Measurements from ENCODE around the gene CEP112. TPM values are rescaled to one million over a fixed set of nuclear protein-coding genes. Genes with fewer than 3 reads are reported as not detected.

CEP112 gene
- total RNA-seq, 1 experiment from 2014 or later, result 6.1 TPM

DNA sequence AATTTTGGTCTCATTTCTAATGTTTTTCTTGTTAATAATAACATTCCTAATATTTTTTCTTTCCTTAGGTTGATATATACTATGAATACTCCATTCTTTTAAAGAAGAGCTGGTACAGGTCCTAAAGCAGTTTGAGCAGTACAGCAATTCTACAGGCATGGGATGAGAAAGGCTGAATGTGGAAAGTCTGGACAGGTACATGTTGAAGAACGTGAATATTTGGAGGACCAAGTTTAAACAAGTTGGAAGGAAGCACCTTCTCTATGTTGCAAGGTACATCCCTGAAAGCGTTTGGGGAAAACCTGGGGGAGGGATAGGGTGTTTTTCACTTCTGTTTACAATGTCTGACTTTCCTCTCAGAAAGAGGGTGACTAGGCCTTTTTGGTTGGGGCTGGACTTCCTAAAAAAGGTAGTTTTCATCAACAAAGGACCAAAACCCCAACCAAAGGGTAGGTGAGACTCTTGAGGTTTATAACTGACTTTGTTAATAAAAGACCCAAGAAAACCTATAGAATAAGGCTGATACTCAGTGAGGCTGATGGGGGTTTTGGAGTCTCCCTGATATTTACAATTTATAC, 534.6 kb downstream of the CEP112 start:
- Mint-ChIP-seq H3K27ac (no peak overlapping the region), H3K27me3 (ENCODE audit: low read depth) (no peaks in the 10 kb centered on the region; the same call in 1 of the 2 replicates), H3K36me3 (no peaks in the 10 kb centered on the region), H3K9me3 (no peaks in the 10 kb centered on the region; the same call in 1 of the 2 replicates), H3K4me1 (peaks cover 8% of the 10 kb centered on the region), H3K4me3 (no peak overlapping the region)
- ChIA-PET POLR2A (no interaction called here), CTCF (no interaction called here)
- DNase-seq (ENCODE audit: low spot score), result no peak
- TF ChIP-seq SMAD3 (CRISPR knock-in tag; IDR thresholded peaks at IDR 0.05; ENCODE audit: borderline replicate concordance), result no peak
- TF ChIP-seq FOXP1 (CRISPR knock-in tag; IDR thresholded peaks at IDR 0.05; ENCODE audit: borderline replicate concordance), result no peak
- TF ChIP-seq ATF1 (CRISPR knock-in tag; IDR thresholded peaks at IDR 0.05), result no peak
- TF ChIP-seq PRRX2 (CRISPR knock-in tag; IDR thresholded peaks at IDR 0.05), result no peak
- TF ChIP-seq JAZF1 (CRISPR knock-in tag; IDR thresholded peaks at IDR 0.05), result no peak
- no peak for TF ChIP-seq TCF7 (CRISPR knock-in tag; IDR thresholded peaks at IDR 0.05; ENCODE audit: low read depth)
- no peak for TF ChIP-seq ETV6 (CRISPR knock-in tag; IDR thresholded peaks at IDR 0.05)
- no peak for TF ChIP-seq NR2C2 (CRISPR knock-in tag; IDR thresholded peaks at IDR 0.05)
- no peak for TF ChIP-seq SMAD4 (CRISPR knock-in tag; IDR thresholded peaks at IDR 0.05)
- TF ChIP-seq FOXJ3 (CRISPR knock-in tag; IDR thresholded peaks at IDR 0.05; ENCODE audit: borderline replicate concordance), result no peak
- TF ChIP-seq, protein P1, sequence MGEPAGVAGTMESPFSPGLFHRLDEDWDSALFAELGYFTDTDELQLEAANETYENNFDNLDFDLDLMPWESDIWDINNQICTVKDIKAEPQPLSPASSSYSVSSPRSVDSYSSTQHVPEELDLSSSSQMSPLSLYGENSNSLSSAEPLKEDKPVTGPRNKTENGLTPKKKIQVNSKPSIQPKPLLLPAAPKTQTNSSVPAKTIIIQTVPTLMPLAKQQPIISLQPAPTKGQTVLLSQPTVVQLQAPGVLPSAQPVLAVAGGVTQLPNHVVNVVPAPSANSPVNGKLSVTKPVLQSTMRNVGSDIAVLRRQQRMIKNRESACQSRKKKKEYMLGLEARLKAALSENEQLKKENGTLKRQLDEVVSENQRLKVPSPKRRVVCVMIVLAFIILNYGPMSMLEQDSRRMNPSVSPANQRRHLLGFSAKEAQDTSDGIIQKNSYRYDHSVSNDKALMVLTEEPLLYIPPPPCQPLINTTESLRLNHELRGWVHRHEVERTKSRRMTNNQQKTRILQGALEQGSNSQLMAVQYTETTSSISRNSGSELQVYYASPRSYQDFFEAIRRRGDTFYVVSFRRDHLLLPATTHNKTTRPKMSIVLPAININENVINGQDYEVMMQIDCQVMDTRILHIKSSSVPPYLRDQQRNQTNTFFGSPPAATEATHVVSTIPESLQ (CRISPR knock-in tag; IDR thresholded peaks at IDR 0.05), result no peak
- no peak for TF ChIP-seq ZBTB21 (CRISPR knock-in tag; IDR thresholded peaks at IDR 0.05; ENCODE audit: borderline replicate concordance)
- TF ChIP-seq, protein P2, sequence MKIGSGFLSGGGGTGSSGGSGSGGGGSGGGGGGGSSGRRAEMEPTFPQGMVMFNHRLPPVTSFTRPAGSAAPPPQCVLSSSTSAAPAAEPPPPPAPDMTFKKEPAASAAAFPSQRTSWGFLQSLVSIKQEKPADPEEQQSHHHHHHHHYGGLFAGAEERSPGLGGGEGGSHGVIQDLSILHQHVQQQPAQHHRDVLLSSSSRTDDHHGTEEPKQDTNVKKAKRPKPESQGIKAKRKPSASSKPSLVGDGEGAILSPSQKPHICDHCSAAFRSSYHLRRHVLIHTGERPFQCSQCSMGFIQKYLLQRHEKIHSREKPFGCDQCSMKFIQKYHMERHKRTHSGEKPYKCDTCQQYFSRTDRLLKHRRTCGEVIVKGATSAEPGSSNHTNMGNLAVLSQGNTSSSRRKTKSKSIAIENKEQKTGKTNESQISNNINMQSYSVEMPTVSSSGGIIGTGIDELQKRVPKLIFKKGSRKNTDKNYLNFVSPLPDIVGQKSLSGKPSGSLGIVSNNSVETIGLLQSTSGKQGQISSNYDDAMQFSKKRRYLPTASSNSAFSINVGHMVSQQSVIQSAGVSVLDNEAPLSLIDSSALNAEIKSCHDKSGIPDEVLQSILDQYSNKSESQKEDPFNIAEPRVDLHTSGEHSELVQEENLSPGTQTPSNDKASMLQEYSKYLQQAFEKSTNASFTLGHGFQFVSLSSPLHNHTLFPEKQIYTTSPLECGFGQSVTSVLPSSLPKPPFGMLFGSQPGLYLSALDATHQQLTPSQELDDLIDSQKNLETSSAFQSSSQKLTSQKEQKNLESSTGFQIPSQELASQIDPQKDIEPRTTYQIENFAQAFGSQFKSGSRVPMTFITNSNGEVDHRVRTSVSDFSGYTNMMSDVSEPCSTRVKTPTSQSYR (CRISPR knock-in tag; IDR thresholded peaks at IDR 0.05), result no peak
- TF ChIP-seq RORB (CRISPR knock-in tag; IDR thresholded peaks at IDR 0.05), result no peak
- TF ChIP-seq, protein P3, sequence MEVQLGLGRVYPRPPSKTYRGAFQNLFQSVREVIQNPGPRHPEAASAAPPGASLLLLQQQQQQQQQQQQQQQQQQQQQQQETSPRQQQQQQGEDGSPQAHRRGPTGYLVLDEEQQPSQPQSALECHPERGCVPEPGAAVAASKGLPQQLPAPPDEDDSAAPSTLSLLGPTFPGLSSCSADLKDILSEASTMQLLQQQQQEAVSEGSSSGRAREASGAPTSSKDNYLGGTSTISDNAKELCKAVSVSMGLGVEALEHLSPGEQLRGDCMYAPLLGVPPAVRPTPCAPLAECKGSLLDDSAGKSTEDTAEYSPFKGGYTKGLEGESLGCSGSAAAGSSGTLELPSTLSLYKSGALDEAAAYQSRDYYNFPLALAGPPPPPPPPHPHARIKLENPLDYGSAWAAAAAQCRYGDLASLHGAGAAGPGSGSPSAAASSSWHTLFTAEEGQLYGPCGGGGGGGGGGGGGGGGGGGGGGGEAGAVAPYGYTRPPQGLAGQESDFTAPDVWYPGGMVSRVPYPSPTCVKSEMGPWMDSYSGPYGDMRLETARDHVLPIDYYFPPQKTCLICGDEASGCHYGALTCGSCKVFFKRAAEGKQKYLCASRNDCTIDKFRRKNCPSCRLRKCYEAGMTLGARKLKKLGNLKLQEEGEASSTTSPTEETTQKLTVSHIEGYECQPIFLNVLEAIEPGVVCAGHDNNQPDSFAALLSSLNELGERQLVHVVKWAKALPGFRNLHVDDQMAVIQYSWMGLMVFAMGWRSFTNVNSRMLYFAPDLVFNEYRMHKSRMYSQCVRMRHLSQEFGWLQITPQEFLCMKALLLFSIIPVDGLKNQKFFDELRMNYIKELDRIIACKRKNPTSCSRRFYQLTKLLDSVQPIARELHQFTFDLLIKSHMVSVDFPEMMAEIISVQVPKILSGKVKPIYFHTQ (CRISPR knock-in tag; IDR thresholded peaks at IDR 0.05), result no peak
- TF ChIP-seq, protein P4, sequence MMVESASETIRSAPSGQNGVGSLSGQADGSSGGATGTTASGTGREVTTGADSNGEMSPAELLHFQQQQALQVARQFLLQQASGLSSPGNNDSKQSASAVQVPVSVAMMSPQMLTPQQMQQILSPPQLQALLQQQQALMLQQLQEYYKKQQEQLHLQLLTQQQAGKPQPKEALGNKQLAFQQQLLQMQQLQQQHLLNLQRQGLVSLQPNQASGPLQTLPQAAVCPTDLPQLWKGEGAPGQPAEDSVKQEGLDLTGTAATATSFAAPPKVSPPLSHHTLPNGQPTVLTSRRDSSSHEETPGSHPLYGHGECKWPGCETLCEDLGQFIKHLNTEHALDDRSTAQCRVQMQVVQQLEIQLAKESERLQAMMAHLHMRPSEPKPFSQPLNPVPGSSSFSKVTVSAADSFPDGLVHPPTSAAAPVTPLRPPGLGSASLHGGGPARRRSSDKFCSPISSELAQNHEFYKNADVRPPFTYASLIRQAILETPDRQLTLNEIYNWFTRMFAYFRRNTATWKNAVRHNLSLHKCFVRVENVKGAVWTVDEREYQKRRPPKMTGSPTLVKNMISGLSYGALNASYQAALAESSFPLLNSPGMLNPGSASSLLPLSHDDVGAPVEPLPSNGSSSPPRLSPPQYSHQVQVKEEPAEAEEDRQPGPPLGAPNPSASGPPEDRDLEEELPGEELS (CRISPR knock-in tag; IDR thresholded peaks at IDR 0.05), result no peak
- no peak for TF ChIP-seq MYBL2 (CRISPR knock-in tag; IDR thresholded peaks at IDR 0.05)
- TF ChIP-seq, protein P5, sequence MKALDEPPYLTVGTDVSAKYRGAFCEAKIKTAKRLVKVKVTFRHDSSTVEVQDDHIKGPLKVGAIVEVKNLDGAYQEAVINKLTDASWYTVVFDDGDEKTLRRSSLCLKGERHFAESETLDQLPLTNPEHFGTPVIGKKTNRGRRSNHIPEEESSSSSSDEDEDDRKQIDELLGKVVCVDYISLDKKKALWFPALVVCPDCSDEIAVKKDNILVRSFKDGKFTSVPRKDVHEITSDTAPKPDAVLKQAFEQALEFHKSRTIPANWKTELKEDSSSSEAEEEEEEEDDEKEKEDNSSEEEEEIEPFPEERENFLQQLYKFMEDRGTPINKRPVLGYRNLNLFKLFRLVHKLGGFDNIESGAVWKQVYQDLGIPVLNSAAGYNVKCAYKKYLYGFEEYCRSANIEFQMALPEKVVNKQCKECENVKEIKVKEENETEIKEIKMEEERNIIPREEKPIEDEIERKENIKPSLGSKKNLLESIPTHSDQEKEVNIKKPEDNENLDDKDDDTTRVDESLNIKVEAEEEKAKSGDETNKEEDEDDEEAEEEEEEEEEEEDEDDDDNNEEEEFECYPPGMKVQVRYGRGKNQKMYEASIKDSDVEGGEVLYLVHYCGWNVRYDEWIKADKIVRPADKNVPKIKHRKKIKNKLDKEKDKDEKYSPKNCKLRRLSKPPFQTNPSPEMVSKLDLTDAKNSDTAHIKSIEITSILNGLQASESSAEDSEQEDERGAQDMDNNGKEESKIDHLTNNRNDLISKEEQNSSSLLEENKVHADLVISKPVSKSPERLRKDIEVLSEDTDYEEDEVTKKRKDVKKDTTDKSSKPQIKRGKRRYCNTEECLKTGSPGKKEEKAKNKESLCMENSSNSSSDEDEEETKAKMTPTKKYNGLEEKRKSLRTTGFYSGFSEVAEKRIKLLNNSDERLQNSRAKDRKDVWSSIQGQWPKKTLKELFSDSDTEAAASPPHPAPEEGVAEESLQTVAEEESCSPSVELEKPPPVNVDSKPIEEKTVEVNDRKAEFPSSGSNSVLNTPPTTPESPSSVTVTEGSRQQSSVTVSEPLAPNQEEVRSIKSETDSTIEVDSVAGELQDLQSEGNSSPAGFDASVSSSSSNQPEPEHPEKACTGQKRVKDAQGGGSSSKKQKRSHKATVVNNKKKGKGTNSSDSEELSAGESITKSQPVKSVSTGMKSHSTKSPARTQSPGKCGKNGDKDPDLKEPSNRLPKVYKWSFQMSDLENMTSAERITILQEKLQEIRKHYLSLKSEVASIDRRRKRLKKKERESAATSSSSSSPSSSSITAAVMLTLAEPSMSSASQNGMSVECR (CRISPR knock-in tag; IDR thresholded peaks at IDR 0.05; ENCODE audit: borderline replicate concordance), result no peak
- ATAC-seq, result no peak

All from WTC11 (cell line).